Bronchial smooth muscle cell (primary cell): ENCODE results near the gene CNBD2. TPM values are rescaled to one million over a fixed set of nuclear protein-coding genes. Genes with fewer than 3 reads are reported as not detected.

Experiments
- total RNA-seq: library from RNA; depleted of rRNA; stranded (reverse); fragments of >200 nt; gene quantifications from 2 replicates; pipeline ENCODE4 v1.2.1, GENCODE V29; 2014

CNBD2 gene
- 0.77 and 1.7 TPM in 2 replicates for total RNA-seq

DNA sequence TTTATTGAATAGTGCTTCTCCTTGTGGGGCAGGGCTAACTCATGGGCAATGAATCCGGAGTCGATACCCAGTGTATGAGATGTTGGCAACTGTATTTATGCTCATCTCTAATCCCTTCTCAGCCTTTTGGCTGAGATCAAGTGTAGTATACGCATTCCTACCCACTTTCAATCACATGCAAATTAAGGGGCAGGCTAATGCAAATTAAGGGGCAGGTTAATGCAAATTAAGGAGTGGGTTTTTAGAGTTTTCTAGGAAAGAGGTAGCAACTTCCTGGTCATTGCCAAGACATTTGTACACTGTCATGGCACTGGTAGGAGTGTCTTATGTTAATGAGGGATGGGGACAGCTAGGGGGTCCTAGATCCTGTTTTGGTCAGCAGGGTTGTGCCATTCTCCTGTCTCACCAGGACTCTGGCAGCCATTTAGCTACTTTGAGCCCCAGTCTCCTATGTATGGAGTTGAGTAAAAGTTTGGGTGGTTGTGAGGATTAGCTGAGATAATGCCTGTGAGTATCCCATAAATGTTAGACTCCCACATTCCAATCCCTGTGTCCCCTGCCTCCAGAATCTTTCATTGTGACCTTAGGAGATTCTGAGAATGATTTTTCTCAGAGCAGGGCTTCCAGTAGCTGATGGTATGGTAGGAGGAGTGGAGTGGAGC is at the start of gene CNBD2:
Gene CNBD2, plus strand, starts transcription at position 612 of the 662 bp plus-strand sequence. CDS start 173 bp downstream, outside the sequence.

DNA sequence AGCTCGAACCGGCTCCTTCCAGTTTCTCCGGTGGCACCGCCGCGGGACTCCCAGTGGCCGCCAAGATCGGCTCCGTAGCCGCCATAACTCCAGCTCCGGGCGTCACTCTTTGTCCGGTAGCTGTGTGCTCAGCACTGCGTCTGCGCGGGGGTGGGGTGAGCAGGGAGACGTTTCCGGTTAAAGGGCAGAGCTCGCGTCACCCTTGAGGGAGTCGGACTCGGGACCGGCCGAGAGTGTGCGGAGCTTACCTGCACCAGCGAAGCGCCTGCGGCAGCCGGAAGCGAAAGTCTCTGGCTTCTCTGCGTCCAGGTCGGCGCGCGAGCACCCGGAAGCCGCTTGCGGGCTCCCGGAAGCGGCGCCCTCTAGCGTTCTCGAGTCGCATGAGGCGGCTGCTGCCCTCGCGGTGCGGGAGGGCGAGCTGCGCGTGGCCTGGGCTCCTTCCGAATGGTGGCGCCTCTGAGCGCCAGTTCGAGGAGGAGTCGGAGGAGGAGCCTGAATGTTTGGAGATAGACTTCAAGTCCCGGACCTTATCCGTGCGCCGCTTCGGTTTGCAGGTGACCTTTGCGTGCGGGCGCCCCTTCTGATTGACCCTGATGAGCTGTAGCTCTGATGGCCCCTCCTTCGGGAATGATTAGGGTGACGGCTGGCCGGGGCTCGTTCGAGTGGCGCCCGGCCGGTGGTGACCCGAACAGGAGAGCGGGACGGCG is 14.0 kb upstream of the CNBD2 start, which contains the start of gene SCAND1:
Gene SCAND1, minus strand, starts transcription at position 303 of the 707 bp plus-strand sequence. Its CDS starts 218 bp downstream, at position 85.

Other genes starting within 250 kb of the CNBD2 start
- gene RBM39, start 226.3 kb upstream of the CNBD2 start, total RNA-seq = 335 and 481 TPM in 2 replicates
- gene PHF20, start 196.6 kb upstream of the CNBD2 start, total RNA-seq = 19.3 and 24.7 TPM in 2 replicates
- 24.7 and 50.9 TPM in 2 replicates for gene SCAND1, start 14.1 kb upstream of the CNBD2 start, total RNA-seq
- 12.0 and 12.4 TPM in 2 replicates for gene EPB41L1, start 186.2 kb downstream of the CNBD2 start, total RNA-seq